Neural cell (in vitro differentiated cells): ENCODE measurements around the gene USO1. TPM values are rescaled to one million over a fixed set of nuclear protein-coding genes. Genes with fewer than 3 reads are reported as not detected.
"Not testable (repeated sequence)": the region's sequence is repeated elsewhere in the genome, so short reads cannot be mapped to it uniquely, and the experiment has no call there.

Experiments used
- H2AFZ ChIP-seq: fragments of 200-600, 300-800 bp; sonication (generic), shearing (Covaris generic); 2 replicates; pipeline ENCODE4 v1.6.0; 2014; ENCODE audit warnings: low read depth, mild to moderate bottlenecking, antibody characterized with exemption, low read length, moderate library complexity
- H3F3A ChIP-seq: fragments of 200-600 bp; shearing (Covaris generic); 2 replicates; pipeline ENCODE4 v1.6.1; 2016; ENCODE audit warnings: mild to moderate bottlenecking, moderate library complexity, mixed read lengths, antibody characterized with exemption, low read length; ENCODE audit not compliant: insufficient read depth, poor library complexity, severe bottlenecking
- H3K27ac ChIP-seq: fragments of 200-600, 300-800 bp; sonication (generic), shearing (Covaris generic); 2 replicates; pipeline ENCODE4 v1.5.1; 2014; ENCODE audit warnings: mild to moderate bottlenecking, low read length, moderate library complexity
- H3K27me3 ChIP-seq: fragments of 300-800, 200-600 bp; sonication (generic), shearing (Covaris generic); 2 replicates; pipeline ENCODE4 v1.6.0; 2014; ENCODE audit warnings: mild to moderate bottlenecking, low read depth, low read length, moderate library complexity; ENCODE audit not compliant: insufficient read depth
- H3K36me3 ChIP-seq: fragments of 300-800, 200-600 bp; sonication (generic), shearing (Covaris generic); 2 replicates; pipeline ENCODE4 v1.5.1; 2014; ENCODE audit warnings: mild to moderate bottlenecking, antibody characterized with exemption, low read length, moderate library complexity; ENCODE audit not compliant: insufficient read depth
- H3K4me2 ChIP-seq: fragments of 300-800, 200-600 bp; sonication (generic), shearing (Covaris generic); 2 replicates; pipeline ENCODE4 v1.6.0; 2014; ENCODE audit warnings: mild to moderate bottlenecking, low read length
- H3K4me3 ChIP-seq: fragments of 300-800, 200-600 bp; sonication (generic), shearing (Covaris generic); 2 replicates; pipeline ENCODE4 v1.5.1; 2014; ENCODE audit warnings: mild to moderate bottlenecking, low read length, moderate library complexity
- H3K79me2 ChIP-seq: fragments of 200-600 bp; shearing (Covaris generic); replicated peaks from 2 replicates; pipeline ENCODE4 v1.6.0; 2014; ENCODE audit warnings: mild to moderate bottlenecking, low read length, moderate library complexity; ENCODE audit not compliant: insufficient read depth
- H3K9ac ChIP-seq: fragments of 300-800, 200-600 bp; sonication (generic), shearing (Covaris generic); 2 replicates; pipeline ENCODE4 v1.6.1; 2016; ENCODE audit warnings: mild to moderate bottlenecking, low read length, mixed read lengths
- H3K9me2 ChIP-seq: fragments of 200-600 bp; shearing (Covaris generic); 2 replicates; pipeline ENCODE4 v1.6.1; 2016; ENCODE audit warnings: mild to moderate bottlenecking, low read length, mixed read lengths; ENCODE audit not compliant: insufficient read depth
- H3K9me3 ChIP-seq: fragments of 200-600, 300-800 bp; sonication (generic), shearing (Covaris generic); 2 replicates; pipeline ENCODE4 v1.6.1; 2016; ENCODE audit warnings: mild to moderate bottlenecking, mixed run types, low read length, moderate library complexity, mixed read lengths
- H4K20me1 ChIP-seq: fragments of 200-600 bp; shearing (Covaris generic); 2 replicates; pipeline ENCODE4 v1.6.1; 2016; ENCODE audit warnings: mild to moderate bottlenecking, mixed run types; ENCODE audit not compliant: insufficient read depth
- EP300 ChIP-seq: fragments of 450-650 bp; conservative IDR thresholded peaks from 2 replicates; pipeline ENCODE4 v1.6.1; 2014; ENCODE audit warnings: antibody characterized with exemption, mild to moderate bottlenecking, moderate library complexity; ENCODE audit not compliant: poor library complexity, severe bottlenecking
- EZH2 ChIP-seq: fragments of 200-600, 300-800 bp; shearing (Covaris generic), sonication (generic); IDR thresholded peaks from 2 replicates; pipeline ENCODE4 v1.6.1; 2014; ENCODE audit warnings: antibody characterized with exemption, low read length, borderline replicate concordance, mild to moderate bottlenecking; ENCODE audit not compliant: insufficient read depth, poor library complexity, severe bottlenecking
- MXI1 ChIP-seq: fragments of 450-650 bp; conservative IDR thresholded peaks from 2 replicates; pipeline ENCODE4 v1.6.1; 2014; ENCODE audit warnings: antibody characterized with exemption, mild to moderate bottlenecking; ENCODE audit not compliant: poor library complexity, severe bottlenecking
- POLR2AphosphoS5 ChIP-seq: IDR thresholded peaks from 2 replicates; pipeline ENCODE4 v1.6.1; 2012
- RAD21 ChIP-seq: fragments of 450-650 bp; conservative IDR thresholded peaks from 2 replicates; pipeline ENCODE4 v1.6.1; 2014; ENCODE audit warnings: antibody characterized with exemption, mild to moderate bottlenecking, moderate library complexity
- SMC3 ChIP-seq: fragments of 450-650 bp; conservative IDR thresholded peaks from 2 replicates; pipeline ENCODE4 v1.6.1; 2014; ENCODE audit warnings: antibody characterized with exemption, mild to moderate bottlenecking, moderate library complexity; ENCODE audit not compliant: poor library complexity
- TAF1 ChIP-seq: IDR thresholded peaks from 2 replicates; pipeline ENCODE4 v1.6.1; 2012; ENCODE audit warnings: low read depth
- polyA plus RNA-seq: library from polyadenylated mRNA; depleted of rRNA; stranded (reverse); fragments of >200 nt; gene quantifications from 2 replicates; pipeline ENCODE4 v1.2.3, GENCODE V29; 2014
- TF ChIP-seq, protein P1 (sequence below): fragments of 450-650 bp; IDR thresholded peaks from 2 replicates; pipeline ENCODE4 v1.5.1; 2014; ENCODE audit warnings: antibody characterized with exemption, mild to moderate bottlenecking, moderate library complexity; ENCODE audit not compliant: poor library complexity, severe bottlenecking
- TF ChIP-seq, protein P2 (sequence below): IDR thresholded peaks from 2 replicates; pipeline ENCODE4 v1.6.1; 2012; ENCODE audit warnings: borderline replicate concordance

The USO1 gene
- polyA plus RNA-seq, 1 donor from 2014 or later, result 40.0 TPM

DNA sequence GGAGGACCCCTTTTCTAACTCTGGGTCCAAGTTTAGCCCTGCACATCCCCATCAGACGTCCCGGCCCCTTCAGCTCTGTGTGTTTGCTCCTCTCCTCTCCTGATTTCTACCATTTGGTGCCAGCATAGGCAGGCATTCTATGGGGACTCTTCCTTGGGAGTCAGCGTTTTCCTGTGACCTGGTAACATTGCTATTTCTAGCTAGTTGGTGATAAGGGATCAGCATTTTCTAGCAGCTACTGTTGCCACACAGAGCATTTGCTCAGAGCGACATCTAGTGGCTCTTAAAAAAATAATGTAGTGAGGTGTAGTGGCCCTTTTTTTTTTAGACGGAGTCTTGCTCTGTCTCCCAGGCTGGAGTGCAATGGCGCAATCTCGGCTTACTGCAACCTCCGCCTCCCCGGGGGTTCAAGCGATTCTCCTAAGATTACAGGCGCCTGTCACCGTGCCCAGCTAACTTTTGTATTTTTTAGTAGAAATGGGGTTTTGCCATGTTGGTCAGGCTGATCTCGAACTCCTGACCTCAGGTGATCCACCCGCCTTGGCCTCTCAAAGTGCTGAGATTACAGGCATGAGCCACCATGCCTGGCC is 123.9 kb downstream of the USO1 start:
- not testable (repeated sequence) for H3K27ac ChIP-seq, H3K36me3 ChIP-seq, H3K4me2 ChIP-seq, H3K4me3 ChIP-seq, H3K79me2 ChIP-seq, H3K27me3 ChIP-seq, H3K9me2 ChIP-seq, H4K20me1 ChIP-seq, H3K9me3 ChIP-seq, H3K9ac ChIP-seq, H2AFZ ChIP-seq, H3F3A ChIP-seq
- TF ChIP-seq SMC3, result peak; percentile 71
- TF ChIP-seq, protein P1, sequence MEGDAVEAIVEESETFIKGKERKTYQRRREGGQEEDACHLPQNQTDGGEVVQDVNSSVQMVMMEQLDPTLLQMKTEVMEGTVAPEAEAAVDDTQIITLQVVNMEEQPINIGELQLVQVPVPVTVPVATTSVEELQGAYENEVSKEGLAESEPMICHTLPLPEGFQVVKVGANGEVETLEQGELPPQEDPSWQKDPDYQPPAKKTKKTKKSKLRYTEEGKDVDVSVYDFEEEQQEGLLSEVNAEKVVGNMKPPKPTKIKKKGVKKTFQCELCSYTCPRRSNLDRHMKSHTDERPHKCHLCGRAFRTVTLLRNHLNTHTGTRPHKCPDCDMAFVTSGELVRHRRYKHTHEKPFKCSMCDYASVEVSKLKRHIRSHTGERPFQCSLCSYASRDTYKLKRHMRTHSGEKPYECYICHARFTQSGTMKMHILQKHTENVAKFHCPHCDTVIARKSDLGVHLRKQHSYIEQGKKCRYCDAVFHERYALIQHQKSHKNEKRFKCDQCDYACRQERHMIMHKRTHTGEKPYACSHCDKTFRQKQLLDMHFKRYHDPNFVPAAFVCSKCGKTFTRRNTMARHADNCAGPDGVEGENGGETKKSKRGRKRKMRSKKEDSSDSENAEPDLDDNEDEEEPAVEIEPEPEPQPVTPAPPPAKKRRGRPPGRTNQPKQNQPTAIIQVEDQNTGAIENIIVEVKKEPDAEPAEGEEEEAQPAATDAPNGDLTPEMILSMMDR, result peak; percentile 81
- peak; percentile 80 for TF ChIP-seq RAD21

DNA sequence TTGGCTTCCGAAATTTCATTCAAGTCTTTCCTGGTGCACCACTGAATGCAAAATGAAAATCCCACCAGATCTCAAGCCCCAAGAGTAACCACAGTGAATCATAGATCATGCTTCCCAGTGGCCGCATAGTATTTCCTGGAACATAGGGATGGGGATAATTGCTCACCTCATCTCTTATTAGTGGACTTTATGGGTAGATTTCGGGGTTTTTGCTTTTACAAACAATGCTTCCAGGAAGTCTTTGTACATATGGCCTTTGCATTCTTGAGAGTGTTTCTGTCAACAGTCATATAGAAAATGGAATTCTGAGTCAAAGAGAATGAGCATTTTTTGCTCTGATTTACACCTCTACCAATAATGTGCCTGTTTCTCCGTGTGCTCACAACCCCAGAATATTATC is 124.5 kb downstream of the USO1 start:
- no peaks in the 10 kb centered on the region for H3F3A ChIP-seq
- no peak overlapping the region for H3K27ac ChIP-seq
- H3K79me2 ChIP-seq, result no peaks in the 10 kb centered on the region
- TF ChIP-seq MXI1, result no peak
- TF ChIP-seq, protein P2, sequence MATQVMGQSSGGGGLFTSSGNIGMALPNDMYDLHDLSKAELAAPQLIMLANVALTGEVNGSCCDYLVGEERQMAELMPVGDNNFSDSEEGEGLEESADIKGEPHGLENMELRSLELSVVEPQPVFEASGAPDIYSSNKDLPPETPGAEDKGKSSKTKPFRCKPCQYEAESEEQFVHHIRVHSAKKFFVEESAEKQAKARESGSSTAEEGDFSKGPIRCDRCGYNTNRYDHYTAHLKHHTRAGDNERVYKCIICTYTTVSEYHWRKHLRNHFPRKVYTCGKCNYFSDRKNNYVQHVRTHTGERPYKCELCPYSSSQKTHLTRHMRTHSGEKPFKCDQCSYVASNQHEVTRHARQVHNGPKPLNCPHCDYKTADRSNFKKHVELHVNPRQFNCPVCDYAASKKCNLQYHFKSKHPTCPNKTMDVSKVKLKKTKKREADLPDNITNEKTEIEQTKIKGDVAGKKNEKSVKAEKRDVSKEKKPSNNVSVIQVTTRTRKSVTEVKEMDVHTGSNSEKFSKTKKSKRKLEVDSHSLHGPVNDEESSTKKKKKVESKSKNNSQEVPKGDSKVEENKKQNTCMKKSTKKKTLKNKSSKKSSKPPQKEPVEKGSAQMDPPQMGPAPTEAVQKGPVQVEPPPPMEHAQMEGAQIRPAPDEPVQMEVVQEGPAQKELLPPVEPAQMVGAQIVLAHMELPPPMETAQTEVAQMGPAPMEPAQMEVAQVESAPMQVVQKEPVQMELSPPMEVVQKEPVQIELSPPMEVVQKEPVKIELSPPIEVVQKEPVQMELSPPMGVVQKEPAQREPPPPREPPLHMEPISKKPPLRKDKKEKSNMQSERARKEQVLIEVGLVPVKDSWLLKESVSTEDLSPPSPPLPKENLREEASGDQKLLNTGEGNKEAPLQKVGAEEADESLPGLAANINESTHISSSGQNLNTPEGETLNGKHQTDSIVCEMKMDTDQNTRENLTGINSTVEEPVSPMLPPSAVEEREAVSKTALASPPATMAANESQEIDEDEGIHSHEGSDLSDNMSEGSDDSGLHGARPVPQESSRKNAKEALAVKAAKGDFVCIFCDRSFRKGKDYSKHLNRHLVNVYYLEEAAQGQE, result no peak
- TF ChIP-seq EZH2, result no peak
- no peak for TF ChIP-seq RAD21
- no peak for TF ChIP-seq TAF1
- TF ChIP-seq, protein P1, result no peak
- TF ChIP-seq POLR2AphosphoS5, result no peak
- no peak for TF ChIP-seq SMC3
- TF ChIP-seq EP300, result no peak
- H3K9me3 ChIP-seq, result no peaks in the 10 kb centered on the region
- no peaks in the 10 kb centered on the region for H3K9me2 ChIP-seq
- no peaks in the 10 kb centered on the region for H4K20me1 ChIP-seq
- no peaks in the 10 kb centered on the region for H3K27me3 ChIP-seq
- no peak overlapping the region for H3K4me2 ChIP-seq
- H2AFZ ChIP-seq, result no peak overlapping the region
- no peak overlapping the region for H3K9ac ChIP-seq
- H3K4me3 ChIP-seq, result no peak overlapping the region
- H3K36me3 ChIP-seq, result no peaks in the 10 kb centered on the region
